Activated CD4-positive, alpha-beta memory T cell treated with anti-CD3 and anti-CD28 coated beads, Interleukin-2, amount 10 ng/mL, durations not matched to agents 7 days and 5 days (primary cell): Measurements from ENCODE around the gene SF3A2. TPM values are rescaled to one million over a fixed set of nuclear protein-coding genes. Genes with fewer than 3 reads are reported as not detected.
A peak's percentile ranks its signal among the peaks of the same experiment; 100 is the strongest.

Source experiments
- CTCF ChIA-PET: fragments of 350-600 bp; sonication (Branson Sonifier 250); formaldehyde crosslinking; loops from one replicate; lab custom pipeline; 2021; ENCODE audit warnings: antibody characterized with exemption, inconsistent platforms; lab: Charles Lee
- POLR2A ChIA-PET: fragments of 350-600 bp; sonication (Branson Sonifier 250); formaldehyde crosslinking; loops from one replicate; lab custom pipeline; 2021; ENCODE audit warnings: antibody characterized with exemption; lab: Charles Lee
- DNase-seq: peaks from one replicate; pipeline ENCODE4 v3.0.0-alpha.2; 2020
- H3K27ac Mint-ChIP-seq: one replicate; pipeline ENCODE4 v1.8.0; 2021; ENCODE audit warnings: mild to moderate bottlenecking, mixed read lengths
- H3K27me3 Mint-ChIP-seq: one replicate; pipeline ENCODE4 v1.8.0; 2021; ENCODE audit warnings: mixed read lengths
- H3K36me3 Mint-ChIP-seq: one replicate; pipeline ENCODE4 v1.8.0; 2021; ENCODE audit warnings: low read depth, mixed read lengths
- H3K4me1 Mint-ChIP-seq: one replicate; pipeline ENCODE4 v1.8.0; 2021; ENCODE audit warnings: mixed read lengths
- H3K4me3 Mint-ChIP-seq: one replicate; pipeline ENCODE4 v1.8.0; 2021; ENCODE audit warnings: mild to moderate bottlenecking, mixed read lengths
- H3K9me3 Mint-ChIP-seq: one replicate; pipeline ENCODE4 v1.8.0; 2021; ENCODE audit warnings: mixed read lengths
- total RNA-seq, 2 experiments: library from RNA; stranded (reverse); gene quantifications; one replicate each; pipeline ENCODE4 v1.2.3, GENCODE V29; 2021

SF3A2 gene
- total RNA-seq, 2 experiments from 2014 or later = 137 to 145 TPM

DNA sequence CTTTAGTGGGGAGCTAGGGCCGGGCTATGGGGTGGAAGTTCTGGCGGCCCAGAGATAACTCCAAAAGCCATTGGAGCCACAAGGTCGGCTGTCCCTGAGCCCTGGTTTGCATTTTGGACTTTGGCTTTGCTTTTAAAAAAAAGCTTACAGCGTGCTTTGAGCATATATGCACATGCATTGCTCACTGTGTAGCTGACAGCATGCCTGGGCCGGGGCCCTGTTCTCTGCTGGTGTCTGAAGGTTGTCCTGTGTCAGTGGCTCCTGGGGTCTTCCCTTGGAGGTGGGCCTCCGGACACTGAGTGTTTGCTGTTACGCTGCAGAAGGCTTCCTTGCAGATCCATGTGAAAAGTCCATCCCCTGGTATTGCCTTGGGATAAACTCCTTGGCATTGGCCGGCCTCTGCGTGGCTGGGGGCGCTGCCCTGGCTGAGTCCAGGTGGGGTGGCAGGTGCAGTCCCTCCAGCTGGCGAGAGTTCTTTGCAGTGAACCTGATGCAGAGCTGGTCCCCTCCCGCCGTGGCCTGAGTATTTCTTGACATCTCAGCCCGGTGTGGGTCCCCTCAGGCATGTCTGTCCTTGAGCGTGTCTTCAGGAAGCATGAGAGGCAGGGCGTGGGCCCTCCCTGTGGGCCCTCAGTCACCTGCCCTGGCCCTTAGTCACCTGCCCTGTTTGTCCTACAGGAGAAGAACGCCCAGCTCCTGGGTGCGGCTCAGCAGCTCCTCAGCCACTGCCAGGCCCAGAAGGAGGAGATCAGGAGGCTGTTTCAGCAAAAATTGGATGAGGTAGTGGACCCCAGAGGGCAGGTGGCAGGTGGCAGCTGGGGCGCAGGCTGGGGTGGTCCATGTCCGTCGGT is 23.5 kb upstream of the SF3A2 start:
- no peaks in the 10 kb centered on the region for H3K9me3 Mint-ChIP-seq
- peaks cover 44% of the 10 kb centered on the region for H3K36me3 Mint-ChIP-seq
- ChIA-PET CTCF (no interaction called here), POLR2A (no interaction called here)
- H3K27me3 Mint-ChIP-seq = no peaks in the 10 kb centered on the region
- DNase-seq = no peak
- no peak overlapping the region for H3K4me3 Mint-ChIP-seq
- no peak overlapping the region for H3K27ac Mint-ChIP-seq
- H3K4me1 Mint-ChIP-seq = peaks cover 9% of the 10 kb centered on the region

DNA sequence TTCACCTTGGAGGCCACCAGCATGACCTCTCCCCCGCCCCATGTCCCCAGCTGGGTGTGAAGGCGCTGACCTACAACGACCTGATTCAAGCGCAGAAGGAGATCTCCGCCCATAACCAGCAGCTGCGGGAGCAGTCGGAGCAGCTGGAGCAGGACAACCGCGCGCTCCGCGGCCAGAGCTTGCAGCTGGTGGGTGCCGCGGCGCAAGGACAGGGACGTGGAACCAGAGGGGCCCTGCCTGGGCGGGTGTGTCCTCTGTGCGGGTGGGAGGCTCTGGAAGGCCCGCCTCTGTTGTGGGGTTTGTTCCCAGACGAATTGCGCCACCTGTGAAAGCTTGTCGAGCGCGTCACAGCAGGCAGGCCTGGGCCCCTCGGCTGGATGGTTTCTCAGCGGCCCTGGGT is 22.8 kb upstream of the SF3A2 start:
- ChIA-PET CTCF (no interaction called here), POLR2A (no interaction called here)
- DNase-seq = no peak
- H3K9me3 Mint-ChIP-seq = no peaks in the 10 kb centered on the region
- peaks cover 44% of the 10 kb centered on the region for H3K36me3 Mint-ChIP-seq
- peaks cover 7% of the 10 kb centered on the region for H3K4me1 Mint-ChIP-seq
- no peak overlapping the region for H3K27ac Mint-ChIP-seq
- H3K4me3 Mint-ChIP-seq = no peak overlapping the region
- no peaks in the 10 kb centered on the region for H3K27me3 Mint-ChIP-seq

DNA sequence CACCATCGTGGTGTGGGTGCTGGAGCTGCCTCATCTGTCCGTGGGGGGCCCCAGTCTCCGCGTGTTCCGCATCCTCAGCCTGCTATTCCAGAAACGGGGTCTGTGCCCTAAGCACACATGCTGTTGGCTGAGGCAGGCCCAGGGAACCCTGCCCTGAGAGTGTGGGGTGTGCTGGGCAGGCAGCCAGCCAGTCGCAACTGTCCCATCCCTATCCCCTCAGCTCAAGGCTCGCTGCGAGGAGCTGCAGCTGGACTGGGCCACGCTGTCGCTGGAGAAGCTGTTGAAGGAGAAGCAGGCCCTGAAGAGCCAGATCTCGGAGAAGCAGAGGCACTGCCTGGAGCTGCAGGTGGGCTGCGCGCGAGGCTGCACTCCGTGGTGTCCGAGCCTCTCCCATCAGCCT is 22.4 kb upstream of the SF3A2 start:
- Mint-ChIP-seq H3K27me3 (no peaks in the 10 kb centered on the region), H3K4me3 (no peak overlapping the region), H3K36me3 (peaks cover 47% of the 10 kb centered on the region), H3K9me3 (no peaks in the 10 kb centered on the region), H3K4me1 (peaks cover 7% of the 10 kb centered on the region), H3K27ac (no peak overlapping the region)
- ChIA-PET CTCF (no interaction called here), POLR2A (no interaction called here)
- DNase-seq = no peak

DNA sequence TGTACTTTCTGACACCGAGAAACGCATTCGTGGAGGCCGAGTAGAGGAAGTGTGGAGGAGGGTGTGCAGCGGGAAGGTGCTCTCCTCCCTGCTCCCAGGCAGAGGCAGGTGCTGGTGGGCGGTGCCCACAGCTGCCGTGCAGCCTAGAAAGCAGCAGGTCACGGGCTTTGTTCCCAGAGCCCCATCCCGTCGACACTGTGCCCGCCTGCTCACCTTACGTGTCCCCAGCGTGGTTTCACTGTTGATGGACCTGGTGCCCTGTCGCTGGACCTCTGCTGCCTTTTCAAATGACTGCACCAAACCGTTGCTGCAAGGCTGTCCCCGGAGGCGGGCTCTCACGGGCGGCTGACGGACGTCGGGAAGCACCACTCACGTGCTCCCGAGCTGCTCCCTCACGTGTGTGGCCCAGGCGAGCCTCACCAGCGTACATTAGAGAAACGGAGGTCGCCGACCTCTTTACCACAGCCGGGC is 21.3 kb upstream of the SF3A2 start:
- Mint-ChIP-seq H3K36me3 (peaks cover 52% of the 10 kb centered on the region), H3K27ac (no peak overlapping the region), H3K9me3 (no peaks in the 10 kb centered on the region), H3K27me3 (no peaks in the 10 kb centered on the region), H3K4me1 (peaks cover 7% of the 10 kb centered on the region), H3K4me3 (no peak overlapping the region)
- peak; percentile 27 for DNase-seq
- ChIA-PET CTCF (interaction anchor here (1.4 to 1.5 kb wide), 2 partner anchors 47 to 59 kb away, joined by 5 read pairs; no protein-coding TSS in a partner anchor), POLR2A (interaction anchor here (1.0 to 1.5 kb wide), 3 partner anchors 16 to 20 kb away, joined by 3 to 5 read pairs (median 4); partner anchors contain the start of gene PLEKHJ1)

DNA sequence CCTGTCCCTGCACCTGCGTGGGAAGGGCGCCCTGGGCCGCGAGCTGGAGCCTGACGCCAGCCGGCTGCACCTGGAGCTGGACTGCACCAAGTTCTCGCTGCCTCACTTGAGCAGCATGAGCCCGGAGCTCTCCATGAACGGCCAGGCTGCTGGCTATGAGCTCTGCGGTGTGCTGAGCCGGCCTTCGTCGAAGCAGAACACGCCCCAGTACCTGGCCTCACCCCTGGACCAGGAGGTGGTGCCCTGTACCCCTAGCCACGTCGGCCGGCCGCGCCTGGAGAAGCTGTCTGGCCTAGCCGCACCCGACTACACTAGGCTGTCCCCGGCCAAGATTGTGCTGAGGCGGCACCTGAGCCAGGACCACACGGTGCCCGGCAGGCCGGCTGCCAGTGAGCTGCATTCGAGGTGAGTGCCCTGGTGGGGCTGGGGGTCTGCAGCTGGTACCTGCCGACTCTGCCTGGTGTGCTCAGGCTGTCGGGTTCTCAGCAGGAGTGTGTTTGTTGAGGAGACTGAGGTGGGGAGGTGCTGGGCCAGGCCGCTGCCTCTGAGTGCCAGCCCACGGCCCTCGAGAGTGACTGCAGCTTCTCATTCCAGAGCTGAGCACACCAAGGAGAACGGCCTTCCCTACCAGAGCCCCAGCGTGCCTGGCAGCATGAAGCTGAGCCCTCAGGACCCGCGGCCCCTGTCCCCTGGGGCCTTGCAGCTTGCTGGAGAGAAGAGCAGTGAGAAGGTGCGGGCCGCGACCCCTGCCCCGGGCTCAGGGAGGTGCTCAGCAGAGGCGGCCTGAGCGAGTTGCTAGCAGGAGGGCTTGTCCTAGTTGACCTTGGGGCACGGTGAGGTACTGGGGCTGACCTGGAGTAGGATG is 20.0 kb upstream of the SF3A2 start:
- Mint-ChIP-seq H3K27me3 (no peaks in the 10 kb centered on the region), H3K9me3 (no peaks in the 10 kb centered on the region), H3K4me3 (no peak overlapping the region), H3K27ac (no peak overlapping the region), H3K4me1 (peaks cover 7% of the 10 kb centered on the region), H3K36me3 (peaks cover 52% of the 10 kb centered on the region)
- ChIA-PET POLR2A (interaction anchor here (0.7 to 1.5 kb wide), 3 partner anchors 15 to 19 kb away, joined by 3 to 5 read pairs (median 3); partner anchors contain the start of gene PLEKHJ1), CTCF (interaction anchor here (0.6 to 1.5 kb wide), 3 partner anchors 44 to 61 kb away, joined by 3 to 5 read pairs (median 5); no protein-coding TSS in a partner anchor)
- no peak for DNase-seq

DNA sequence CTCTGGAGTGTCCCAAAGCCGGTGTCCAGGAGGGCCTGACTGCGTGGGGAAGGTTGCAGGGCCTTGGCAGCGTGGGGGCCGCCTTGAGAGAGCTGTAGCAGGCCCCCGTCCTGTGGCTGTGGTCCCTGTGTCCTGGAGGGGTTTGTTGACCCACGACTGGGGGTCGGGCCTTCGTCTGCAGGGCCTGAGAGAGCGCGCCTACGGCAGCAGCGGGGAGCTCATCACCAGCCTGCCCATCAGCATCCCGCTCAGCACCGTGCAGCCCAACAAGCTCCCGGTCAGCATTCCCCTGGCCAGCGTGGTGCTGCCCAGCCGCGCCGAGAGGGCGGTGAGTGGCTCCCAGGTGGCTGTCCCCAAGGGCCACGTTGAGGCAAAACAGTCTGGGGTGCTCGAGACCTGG is 19.0 kb upstream of the SF3A2 start:
- POLR2A ChIA-PET = interaction anchor here (0.7 kb wide), 1 partner anchor 11 kb away, joined by 3 read pairs; no protein-coding TSS in a partner anchor
- Mint-ChIP-seq H3K27me3 (no peaks in the 10 kb centered on the region), H3K4me1 (peaks cover 7% of the 10 kb centered on the region), H3K9me3 (no peaks in the 10 kb centered on the region), H3K4me3 (no peak overlapping the region), H3K36me3 (peaks cover 44% of the 10 kb centered on the region), H3K27ac (no peak overlapping the region)
- no peak for DNase-seq
- CTCF ChIA-PET = interaction anchor here (1.4 kb wide), 1 partner anchor 61 kb away, joined by 3 read pairs; no protein-coding TSS in a partner anchor

DNA sequence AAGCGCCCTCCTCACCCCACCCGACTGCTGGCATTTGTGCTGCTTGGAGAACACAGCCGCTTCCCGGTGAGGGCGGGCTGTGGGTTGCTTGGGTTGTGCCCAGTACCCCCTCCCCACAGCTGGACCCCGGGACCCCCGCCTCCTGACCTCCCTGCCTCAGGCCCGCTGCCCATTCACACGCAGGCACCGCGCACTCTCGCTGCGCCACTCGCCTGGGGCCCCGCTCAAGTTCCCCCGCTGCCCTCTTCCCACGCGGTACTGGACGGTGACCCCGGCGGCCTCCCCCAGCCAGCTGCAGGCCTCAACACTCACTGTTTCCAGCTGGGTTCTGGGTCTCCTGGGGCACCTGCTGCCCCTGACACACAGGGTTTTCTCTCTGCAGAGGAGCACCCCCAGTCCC is 16.9 kb upstream of the SF3A2 start:
- H3K9me3 Mint-ChIP-seq = no peaks in the 10 kb centered on the region
- H3K27ac Mint-ChIP-seq = no peak overlapping the region
- POLR2A ChIA-PET = interaction anchor here (1.4 kb wide), 1 partner anchor 61 kb away, joined by 3 read pairs; no protein-coding TSS in a partner anchor
- peaks cover 12% of the 10 kb centered on the region for H3K4me1 Mint-ChIP-seq
- peaks cover 46% of the 10 kb centered on the region for H3K36me3 Mint-ChIP-seq
- H3K4me3 Mint-ChIP-seq = no peak overlapping the region
- CTCF ChIA-PET = no interaction called here
- no peaks in the 10 kb centered on the region for H3K27me3 Mint-ChIP-seq
- DNase-seq = no peak

DNA sequence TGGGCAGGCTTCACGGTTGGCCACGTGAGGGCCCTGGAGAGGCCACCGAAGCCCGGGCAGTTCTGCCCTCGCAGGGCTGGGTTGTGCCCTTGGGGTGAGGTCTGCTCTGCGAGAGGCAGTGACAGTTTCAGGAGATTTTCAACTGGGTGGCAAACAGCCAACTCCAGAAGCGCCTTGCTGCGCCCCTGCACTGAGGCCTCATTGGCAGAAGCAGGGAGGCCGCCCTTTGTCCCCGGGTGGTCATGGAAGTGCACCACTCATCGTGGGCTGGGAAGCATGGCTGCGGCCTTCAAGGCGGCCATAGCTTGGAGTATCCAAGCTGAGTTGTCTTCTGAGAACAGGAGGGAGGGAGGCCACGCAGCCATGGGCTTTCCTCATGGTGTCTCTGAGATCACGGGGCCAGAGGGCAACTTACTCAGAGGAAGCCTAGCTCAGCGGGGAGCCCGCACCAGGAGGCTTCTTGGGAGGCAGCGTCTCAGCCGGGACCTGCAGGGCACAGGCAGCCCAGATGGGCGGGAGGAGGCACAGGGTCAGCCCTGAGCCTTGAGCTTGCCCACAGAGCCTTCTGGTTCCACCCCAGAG is 15.3 kb upstream of the SF3A2 start:
- no peak for DNase-seq
- Mint-ChIP-seq H3K27me3 (no peaks in the 10 kb centered on the region), H3K27ac (no peak overlapping the region), H3K36me3 (peaks cover 44% of the 10 kb centered on the region), H3K4me1 (peaks cover 7% of the 10 kb centered on the region), H3K9me3 (no peaks in the 10 kb centered on the region), H3K4me3 (no peak overlapping the region)
- POLR2A ChIA-PET = interaction anchor here (1.2 kb wide), 1 partner anchor 14 kb away, joined by 3 read pairs; the partner anchor contains the start of gene PLEKHJ1
- CTCF ChIA-PET = no interaction called here

DNA sequence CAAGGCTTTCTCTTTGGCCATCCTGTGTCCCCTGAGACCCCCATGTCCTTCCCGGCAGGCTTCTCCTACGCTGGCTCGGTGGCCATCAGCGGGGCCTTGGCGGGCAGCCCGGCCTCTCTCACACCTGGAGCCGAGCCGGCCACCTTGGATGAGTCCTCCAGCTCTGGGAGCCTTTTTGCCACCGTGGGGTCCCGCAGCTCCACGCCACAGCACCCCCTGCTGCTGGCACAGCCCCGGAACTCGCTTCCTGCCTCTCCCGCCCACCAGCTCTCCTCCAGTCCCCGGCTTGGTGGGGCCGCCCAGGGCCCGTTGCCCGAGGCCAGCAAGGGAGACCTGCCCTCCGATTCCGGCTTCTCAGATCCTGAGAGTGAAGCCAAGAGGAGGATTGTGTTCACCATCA is 14.7 kb upstream of the SF3A2 start:
- Mint-ChIP-seq H3K9me3 (no peaks in the 10 kb centered on the region), H3K36me3 (peaks cover 38% of the 10 kb centered on the region), H3K27me3 (no peaks in the 10 kb centered on the region), H3K4me1 (peaks cover 7% of the 10 kb centered on the region), H3K4me3 (no peak overlapping the region), H3K27ac (no peak overlapping the region)
- CTCF ChIA-PET = interaction anchor here (0.6 kb wide), 1 partner anchor 17 kb away, joined by 3 read pairs; no protein-coding TSS in a partner anchor
- no peak for DNase-seq
- POLR2A ChIA-PET = interaction anchor here (1.2 kb wide), 1 partner anchor 14 kb away, joined by 3 read pairs; the partner anchor contains the start of gene PLEKHJ1

DNA sequence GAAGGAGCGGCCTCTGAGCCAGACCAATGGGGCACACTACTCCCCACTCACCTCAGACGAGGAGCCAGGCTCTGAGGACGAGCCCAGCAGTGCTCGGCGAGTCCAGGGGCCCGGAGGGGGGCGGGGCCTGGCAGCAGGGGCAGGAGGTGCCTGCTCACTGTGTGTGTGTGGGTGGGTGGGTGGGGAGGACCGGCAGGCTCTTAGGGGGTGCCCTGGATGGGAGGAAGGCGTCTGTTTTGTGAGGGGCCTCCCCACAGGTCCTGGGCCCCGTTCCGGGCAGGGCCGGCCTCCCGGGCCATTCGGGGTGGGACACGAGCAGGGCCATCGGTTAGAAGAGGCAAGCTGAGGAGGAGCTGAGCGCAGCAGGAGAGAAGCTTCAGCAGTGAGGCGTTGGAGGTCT is 13.2 kb upstream of the SF3A2 start:
- Mint-ChIP-seq H3K27ac (peak overlapping the region; percentile 64), H3K9me3 (no peaks in the 10 kb centered on the region), H3K27me3 (no peaks in the 10 kb centered on the region), H3K4me1 (peaks cover 7% of the 10 kb centered on the region), H3K36me3 (peaks cover 33% of the 10 kb centered on the region), H3K4me3 (no peak overlapping the region)
- ChIA-PET CTCF (no interaction called here), POLR2A (no interaction called here)
- no peak for DNase-seq

DNA sequence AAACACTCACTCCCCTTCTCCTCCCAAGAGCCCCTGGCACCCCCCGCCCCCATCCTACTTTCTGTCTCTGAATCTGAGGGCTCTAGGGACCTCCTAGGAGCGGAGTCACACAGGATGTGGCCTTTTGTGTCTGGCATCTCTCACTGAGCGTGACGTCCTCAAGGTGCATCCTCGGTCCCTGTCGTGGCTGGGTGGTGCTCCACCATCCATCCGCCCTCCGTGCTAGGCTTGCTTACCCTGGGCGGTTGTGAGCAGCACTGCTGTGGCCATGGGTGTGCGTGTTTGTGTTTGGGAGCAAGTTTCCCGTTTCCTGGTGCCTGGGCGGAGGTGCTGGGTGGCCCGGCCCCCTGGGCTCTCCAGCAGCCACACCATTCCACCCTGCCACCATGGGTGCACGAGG is 12.7 kb upstream of the SF3A2 start:
- Mint-ChIP-seq H3K27me3 (no peaks in the 10 kb centered on the region), H3K27ac (peak overlapping the region; percentile 64)

DNA sequence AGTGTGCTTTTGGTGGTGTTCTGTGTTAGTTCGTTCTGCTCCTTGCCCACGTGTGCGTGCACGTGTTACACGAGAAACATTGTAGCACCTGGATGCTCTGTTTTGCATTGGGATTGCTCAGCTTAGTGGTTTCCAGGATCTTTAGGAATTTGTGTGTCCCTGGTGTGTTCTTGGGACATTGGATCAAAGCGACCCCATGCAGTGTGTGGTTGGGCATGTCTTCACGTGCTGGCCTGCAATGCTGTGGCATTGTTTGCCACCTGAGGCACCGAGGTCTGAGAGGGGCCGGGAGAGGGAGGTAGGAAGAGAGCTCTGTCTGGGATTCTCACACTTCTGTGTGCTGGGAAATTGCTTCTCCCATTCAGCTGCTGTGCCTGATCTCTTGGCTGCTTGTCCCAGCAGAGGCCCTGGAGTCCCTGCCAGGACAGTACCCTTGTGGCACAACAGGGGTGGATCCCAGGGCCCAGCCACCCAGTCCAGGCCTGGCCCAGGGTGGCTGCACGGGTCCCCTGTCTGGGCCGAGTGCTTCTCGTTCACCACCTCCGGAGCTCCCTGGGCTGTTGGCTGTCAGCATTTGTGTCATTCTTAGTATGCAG is 11.8 kb upstream of the SF3A2 start:
- ChIA-PET CTCF (no interaction called here), POLR2A (no interaction called here)
- Mint-ChIP-seq H3K36me3 (peaks cover 36% of the 10 kb centered on the region), H3K27ac (peak overlapping the region; percentile 52), H3K9me3 (no peaks in the 10 kb centered on the region), H3K27me3 (no peaks in the 10 kb centered on the region), H3K4me1 (peaks cover 7% of the 10 kb centered on the region), H3K4me3 (no peak overlapping the region)
- DNase-seq = no peak

More for the DNA sequence above, 12.7 kb upstream of the SF3A2 start:
- H3K4me3 Mint-ChIP-seq = no peak overlapping the region
- DNase-seq = peak; percentile 27
- peaks cover 36% of the 10 kb centered on the region for H3K36me3 Mint-ChIP-seq
- H3K9me3 Mint-ChIP-seq = no peaks in the 10 kb centered on the region
- POLR2A ChIA-PET = no interaction called here
- CTCF ChIA-PET = no interaction called here
- H3K4me1 Mint-ChIP-seq = peaks cover 7% of the 10 kb centered on the region
